NCI-H1417 treated with DMSO at 0.1 percent for 48 hours (cell line): ENCODE results near the gene PEX5.
"Not testable (repeated sequence)": the region's sequence is repeated elsewhere in the genome, so short reads cannot be mapped to it uniquely, and the experiment has no call there.

ENCODE experiments used
- DNase-seq: peaks from one replicate; lab custom pipeline; 2025; lab: John Stamatoyannopoulos, UW

The PEX5 gene

GRCh38 chr12:7213745-7214144 lies 24.3 kb downstream of the PEX5 start:
- not testable (repeated sequence) for DNase-seq

GRCh38 chr12:7217475-7218069 lies 28.1 kb downstream of the PEX5 start:
- no peak for DNase-seq

GRCh38 chr12:7219599-7220243 lies 30.2 kb downstream of the PEX5 start:
- DNase-seq, result peak; percentile 4

GRCh38 chr12:7221486-7221885 lies 32.0 kb downstream of the PEX5 start:
- DNase-seq, result no peak

GRCh38 chr12:7229741-7230140 lies 40.3 kb downstream of the PEX5 start:
- DNase-seq, result no peak

GRCh38 chr12:7241404-7242005 lies 52.0 kb downstream of the PEX5 start:
- no peak for DNase-seq

GRCh38 chr12:7242176-7243101 lies 53.0 kb downstream of the PEX5 start:
- no peak for DNase-seq

GRCh38 chr12:7251328-7251996 lies 62.0 kb downstream of the PEX5 start:
- not testable (repeated sequence) for DNase-seq

GRCh38 chr12:7259060-7259459 lies 69.6 kb downstream of the PEX5 start:
- DNase-seq, result no peak
